Smooth muscle cell (in vitro differentiated cells): ENCODE measurements around the gene SPAG16. TPM values are rescaled to one million over a fixed set of nuclear protein-coding genes. Genes with fewer than 3 reads are reported as not detected.

Experiments
- DNase-seq: peaks from one replicate; lab custom pipeline; 2025; ENCODE audit not compliant: unreplicated experiment; lab: John Stamatoyannopoulos, UW
- H2AFZ ChIP-seq: fragments of 200-600 bp; sonication (generic); 2 replicates; pipeline ENCODE4 v1.6.0; 2016; ENCODE audit warnings: antibody characterized with exemption, low read depth, mild to moderate bottlenecking
- H3F3A ChIP-seq: fragments of 200-600 bp; sonication (generic); 2 replicates; pipeline ENCODE4 v1.6.0; 2017; ENCODE audit warnings: antibody characterized with exemption, low read depth
- H3K27ac ChIP-seq: fragments of 200-600 bp; sonication (generic); 2 replicates; pipeline ENCODE4 v1.5.1; 2016; ENCODE audit warnings: low read depth, mild to moderate bottlenecking
- H3K27me3 ChIP-seq: fragments of 200-600 bp; sonication (generic); 2 replicates; pipeline ENCODE4 v1.6.1; 2016; ENCODE audit warnings: low read depth, mild to moderate bottlenecking
- H3K36me3 ChIP-seq: fragments of 200-600 bp; sonication (generic); 2 replicates; pipeline ENCODE4 v1.5.1; 2016; ENCODE audit warnings: low read depth
- H3K4me1 ChIP-seq: fragments of 200-600 bp; sonication (generic); 2 replicates; pipeline ENCODE4 v1.5.1; 2016; ENCODE audit warnings: low read depth
- H3K4me2 ChIP-seq: fragments of 200-600 bp; sonication (generic); 2 replicates; pipeline ENCODE4 v1.6.0; 2016; ENCODE audit warnings: mild to moderate bottlenecking
- H3K4me3 ChIP-seq: fragments of 200-600 bp; sonication (generic); 2 replicates; pipeline ENCODE4 v1.5.1; 2016; ENCODE audit warnings: mild to moderate bottlenecking
- H3K79me2 ChIP-seq: fragments of 200-600 bp; sonication (generic); 2 replicates; pipeline ENCODE4 v1.6.0; 2016; ENCODE audit warnings: low read depth, mild to moderate bottlenecking
- H3K9ac ChIP-seq: fragments of 200-600 bp; sonication (generic); 2 replicates; pipeline ENCODE4 v1.6.0; 2016; ENCODE audit warnings: low read depth
- H3K9me3 ChIP-seq: fragments of 200-600 bp; sonication (generic); replicated peaks from 2 replicates; pipeline ENCODE4 v1.5.1; 2016; ENCODE audit warnings: low read depth
- H4K20me1 ChIP-seq: fragments of 200-600 bp; sonication (generic); 2 replicates; pipeline ENCODE4 v1.6.0; 2016; ENCODE audit warnings: low read depth
- WGBS: methylation state at CpG from one replicate; pipeline ENCODE4 v1.1.7; 2016; ENCODE audit warnings: low lambda C conversion rate; 5-methylcytosine and 5-hydroxymethylcytosine counted together
- polyA plus RNA-seq: library from polyadenylated mRNA; unstranded; fragments of >200 nt; fragmentation: Nextera tagmentation; extraction: Ambion mirVana; gene quantifications from 2 replicates; pipeline ENCODE4 v1.2.1, GENCODE V29; 2016
- total RNA-seq: library from RNA; depleted of rRNA; stranded (reverse); fragments of >200 nt; gene quantifications from 2 replicates; pipeline ENCODE4 v1.2.3, GENCODE V29; 2014
- TF ChIP-seq, protein P1 (sequence below): fragments of 200-600 bp; sonication (generic); IDR thresholded peaks from 2 replicates; pipeline ENCODE4 v1.5.1; 2017; ENCODE audit warnings: borderline replicate concordance, mild to moderate bottlenecking, antibody characterized with exemption; ENCODE audit not compliant: insufficient read depth, poor library complexity, severe bottlenecking

The SPAG16 gene
- total and polyA plus RNA-seq, 2 experiments from 2014 or later: 32.1 to 40.6 TPM

DNA sequence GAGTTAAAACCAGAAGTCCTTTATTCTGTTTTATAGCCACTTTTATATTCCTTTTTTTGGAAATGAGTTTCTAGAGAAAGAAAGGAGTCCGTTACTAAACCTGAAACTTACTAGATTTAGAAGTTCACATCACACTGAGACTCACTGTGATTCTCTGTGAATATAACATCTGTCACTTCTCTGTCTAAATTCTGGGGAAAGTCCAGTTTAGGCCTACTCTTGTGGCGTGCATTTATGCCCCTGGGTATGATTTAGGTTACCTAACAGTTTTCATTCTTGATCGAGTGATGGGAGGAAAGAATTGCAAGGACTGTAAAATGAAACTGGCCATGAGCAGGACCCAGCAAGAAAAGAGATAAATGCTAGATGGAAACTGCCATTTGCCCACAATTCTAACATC, 449.6 kb downstream of the SPAG16 start:
- no peaks in the 10 kb centered on the region for H3F3A ChIP-seq
- no peak overlapping the region for H2AFZ ChIP-seq
- no peaks in the 10 kb centered on the region for H3K4me1 ChIP-seq
- no peaks in the 10 kb centered on the region for H3K9me3 ChIP-seq
- DNase-seq: no peak
- no peaks in the 10 kb centered on the region for H3K79me2 ChIP-seq
- no peak overlapping the region for H3K27ac ChIP-seq
- no peak overlapping the region for H3K9ac ChIP-seq
- H3K27me3 ChIP-seq: no peaks in the 10 kb centered on the region
- no peak overlapping the region for H3K4me3 ChIP-seq
- no peak overlapping the region for H3K4me2 ChIP-seq
- no peaks in the 10 kb centered on the region for H3K36me3 ChIP-seq
- H4K20me1 ChIP-seq: no peaks in the 10 kb centered on the region
- TF ChIP-seq, protein P1, sequence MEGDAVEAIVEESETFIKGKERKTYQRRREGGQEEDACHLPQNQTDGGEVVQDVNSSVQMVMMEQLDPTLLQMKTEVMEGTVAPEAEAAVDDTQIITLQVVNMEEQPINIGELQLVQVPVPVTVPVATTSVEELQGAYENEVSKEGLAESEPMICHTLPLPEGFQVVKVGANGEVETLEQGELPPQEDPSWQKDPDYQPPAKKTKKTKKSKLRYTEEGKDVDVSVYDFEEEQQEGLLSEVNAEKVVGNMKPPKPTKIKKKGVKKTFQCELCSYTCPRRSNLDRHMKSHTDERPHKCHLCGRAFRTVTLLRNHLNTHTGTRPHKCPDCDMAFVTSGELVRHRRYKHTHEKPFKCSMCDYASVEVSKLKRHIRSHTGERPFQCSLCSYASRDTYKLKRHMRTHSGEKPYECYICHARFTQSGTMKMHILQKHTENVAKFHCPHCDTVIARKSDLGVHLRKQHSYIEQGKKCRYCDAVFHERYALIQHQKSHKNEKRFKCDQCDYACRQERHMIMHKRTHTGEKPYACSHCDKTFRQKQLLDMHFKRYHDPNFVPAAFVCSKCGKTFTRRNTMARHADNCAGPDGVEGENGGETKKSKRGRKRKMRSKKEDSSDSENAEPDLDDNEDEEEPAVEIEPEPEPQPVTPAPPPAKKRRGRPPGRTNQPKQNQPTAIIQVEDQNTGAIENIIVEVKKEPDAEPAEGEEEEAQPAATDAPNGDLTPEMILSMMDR: no peak
- 81% methylated on average over 3 of the region's 3 CpGs for WGBS

DNA sequence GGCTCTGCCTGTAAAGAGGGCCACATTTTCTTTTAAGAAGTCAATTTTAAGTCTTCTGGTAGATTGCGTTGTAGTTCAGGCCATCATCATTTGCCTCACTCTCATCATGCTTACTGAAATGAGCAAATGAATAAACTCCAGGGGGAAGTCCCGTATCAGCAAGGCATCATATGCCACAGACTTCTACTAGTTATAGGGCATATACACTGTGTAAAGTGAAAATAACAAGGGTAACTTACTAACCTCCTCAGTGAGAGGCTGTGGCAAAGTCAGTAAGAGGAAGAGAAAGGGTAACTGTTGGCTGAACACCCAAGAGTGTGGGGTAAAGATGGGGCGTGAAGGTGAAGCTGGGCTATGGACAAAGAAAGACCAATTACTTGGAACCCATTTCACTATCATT, 456.2 kb downstream of the SPAG16 start:
- TF ChIP-seq, protein P1: no peak

DNA sequence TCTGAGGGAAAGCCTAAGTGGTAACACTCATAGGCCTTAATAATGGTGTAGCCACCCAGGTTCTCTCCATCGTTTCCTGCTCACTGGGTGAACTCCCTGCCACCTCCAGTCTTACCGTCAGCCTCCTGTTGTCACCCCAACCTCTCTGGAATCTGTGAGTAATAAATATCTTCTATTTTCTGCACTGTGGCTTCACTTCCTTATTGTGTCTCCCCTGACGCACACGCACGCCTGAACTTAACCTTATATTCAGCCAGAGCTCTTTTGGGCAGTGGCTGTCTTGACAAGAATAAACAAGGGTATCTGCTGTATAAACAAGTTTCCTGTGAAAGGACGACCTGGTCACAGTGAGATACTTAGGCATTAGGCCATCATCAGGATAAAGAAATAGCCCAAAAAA, 467.2 kb downstream of the SPAG16 start:
- H3K27me3 ChIP-seq: no peaks in the 10 kb centered on the region
- H3K79me2 ChIP-seq: no peaks in the 10 kb centered on the region
- no peaks in the 10 kb centered on the region for H3K4me1 ChIP-seq
- no peak overlapping the region for H3K9ac ChIP-seq
- H2AFZ ChIP-seq: no peak overlapping the region
- no peak overlapping the region for H3K4me3 ChIP-seq
- DNase-seq: no peak
- H3K4me2 ChIP-seq: no peak overlapping the region
- 75% methylated on average over 6 of the region's 6 CpGs for WGBS
- no peaks in the 10 kb centered on the region for H3F3A ChIP-seq
- no peaks in the 10 kb centered on the region for H3K9me3 ChIP-seq
- TF ChIP-seq, protein P1: no peak
- H3K36me3 ChIP-seq: no peaks in the 10 kb centered on the region
- H3K27ac ChIP-seq: no peak overlapping the region
- H4K20me1 ChIP-seq: no peaks in the 10 kb centered on the region

More for the DNA sequence above, 456.2 kb downstream of the SPAG16 start:
- Histone ChIP-seq H3K4me2 (no peak overlapping the region), H3K27me3 (no peaks in the 10 kb centered on the region), H3F3A (no peaks in the 10 kb centered on the region), H3K4me3 (no peak overlapping the region), H3K27ac (no peak overlapping the region), H3K79me2 (no peaks in the 10 kb centered on the region), H3K36me3 (no peaks in the 10 kb centered on the region), H2AFZ (no peak overlapping the region), H4K20me1 (no peaks in the 10 kb centered on the region), H3K9me3 (no peaks in the 10 kb centered on the region), H3K4me1 (no peaks in the 10 kb centered on the region), H3K9ac (no peak overlapping the region)
- WGBS: 98% methylated on average over 3 of the region's 3 CpGs
- no peak for DNase-seq

DNA sequence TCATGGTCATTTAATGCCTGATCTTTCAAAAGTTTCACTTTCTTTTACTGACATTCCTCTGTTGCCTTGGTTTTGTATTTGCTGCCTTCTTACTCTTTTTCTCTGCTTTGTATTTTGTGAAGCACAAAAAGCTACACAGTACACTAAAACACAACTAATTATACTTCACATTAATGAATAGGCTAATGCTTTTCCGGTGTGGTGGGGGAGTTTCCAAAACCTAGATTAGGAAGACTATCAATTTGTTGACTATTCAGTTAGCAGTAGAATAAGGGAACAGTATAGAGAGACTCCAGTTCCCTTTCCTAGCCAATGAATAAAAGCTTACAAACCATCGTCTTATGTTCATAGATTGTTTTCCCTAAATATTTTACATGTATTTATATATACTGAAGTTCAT, 468.3 kb downstream of the SPAG16 start:
- Histone ChIP-seq H4K20me1 (no peaks in the 10 kb centered on the region), H3K4me2 (no peak overlapping the region), H3K36me3 (no peaks in the 10 kb centered on the region), H3K9ac (no peak overlapping the region), H3K4me3 (no peak overlapping the region), H3K79me2 (no peaks in the 10 kb centered on the region), H3K4me1 (no peaks in the 10 kb centered on the region), H2AFZ (no peak overlapping the region), H3K27ac (no peak overlapping the region), H3F3A (no peaks in the 10 kb centered on the region), H3K9me3 (no peaks in the 10 kb centered on the region), H3K27me3 (no peaks in the 10 kb centered on the region)
- DNase-seq: no peak
- TF ChIP-seq, protein P1: no peak
- WGBS: 97% methylated on average over 2 of the region's 2 CpGs
